ENCODE measurements around the gene DOCK4. TPM values are rescaled to one million over a fixed set of nuclear protein-coding genes. Genes with fewer than 3 reads are reported as not detected.

DOCK4 gene
- total and polyA plus RNA-seq, 3 donors from 2014 or later = 5.4 to 17.1 (median 12.4) TPM

DNA sequence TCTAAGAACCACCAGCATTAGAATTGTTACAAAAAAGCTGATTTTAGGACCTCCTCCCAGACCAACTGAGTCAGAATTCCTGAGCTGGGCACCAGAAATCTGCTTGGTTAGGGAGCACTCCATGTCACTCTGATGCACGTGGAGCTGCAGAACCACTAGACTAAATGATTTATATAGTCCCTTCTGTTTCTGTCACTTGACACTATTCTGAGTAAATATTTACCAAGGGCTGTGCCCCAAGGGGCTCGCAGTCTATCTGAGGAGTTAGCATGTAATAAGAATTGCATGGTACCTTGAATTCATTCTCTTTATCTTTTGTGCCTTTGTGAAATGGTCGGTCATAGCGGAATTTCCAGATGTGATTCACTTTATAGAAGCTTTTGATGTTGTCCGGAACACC is 447.9 kb downstream of the DOCK4 start:
- WGBS, 2 donors = 88 to 96% methylated on average over 5 of the region's 5 CpGs
- intact Hi-C loops (cut with DNase I; ENCODE audit: low total_unique reads) = no loop called here
- no peak overlapping the region for H3K4me3 ChIP-seq

DNA sequence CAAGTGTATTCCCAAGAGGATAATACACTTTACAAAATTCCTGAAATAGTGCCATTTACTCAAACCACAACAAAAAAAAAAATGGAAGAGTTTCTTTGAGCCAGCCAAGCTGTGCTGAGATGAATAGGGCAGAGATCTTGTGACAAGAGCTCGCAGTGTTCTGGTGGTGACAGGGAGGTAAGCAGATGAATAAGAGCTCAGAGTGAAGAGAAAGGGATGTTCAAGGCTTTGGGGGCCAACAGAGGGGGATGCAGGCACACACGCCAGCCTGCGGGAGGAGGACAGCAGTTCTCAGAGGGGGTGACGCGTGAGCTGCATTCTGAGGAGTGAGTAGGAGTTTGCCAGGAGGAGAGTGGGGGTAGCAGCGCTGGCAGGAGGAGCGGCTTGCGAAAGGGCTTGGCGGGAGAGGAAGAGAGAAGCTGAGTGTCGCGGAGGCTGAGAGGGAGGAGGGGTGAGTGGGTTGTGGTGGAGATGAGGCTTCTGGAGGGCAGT is 449.5 kb downstream of the DOCK4 start:
- Histone ChIP-seq H3K27ac (peak overlapping the region in 1 of 2 donors; percentile 1), H3K36me3 (ENCODE audit: low read depth, missing control alignments) (no peaks in the 10 kb centered on the region), H3K4me3 (no peak overlapping the region), H3K9me3 (no peaks in the 10 kb centered on the region), H3K27me3 (no peaks in the 10 kb centered on the region), H3K4me1 (no peaks in the 10 kb centered on the region)
- DNase-seq = peak; percentile 60
- WGBS, 2 donors = 57 to 63% methylated on average over 11 of the region's 11 CpGs
- TF ChIP-seq, protein P1, sequence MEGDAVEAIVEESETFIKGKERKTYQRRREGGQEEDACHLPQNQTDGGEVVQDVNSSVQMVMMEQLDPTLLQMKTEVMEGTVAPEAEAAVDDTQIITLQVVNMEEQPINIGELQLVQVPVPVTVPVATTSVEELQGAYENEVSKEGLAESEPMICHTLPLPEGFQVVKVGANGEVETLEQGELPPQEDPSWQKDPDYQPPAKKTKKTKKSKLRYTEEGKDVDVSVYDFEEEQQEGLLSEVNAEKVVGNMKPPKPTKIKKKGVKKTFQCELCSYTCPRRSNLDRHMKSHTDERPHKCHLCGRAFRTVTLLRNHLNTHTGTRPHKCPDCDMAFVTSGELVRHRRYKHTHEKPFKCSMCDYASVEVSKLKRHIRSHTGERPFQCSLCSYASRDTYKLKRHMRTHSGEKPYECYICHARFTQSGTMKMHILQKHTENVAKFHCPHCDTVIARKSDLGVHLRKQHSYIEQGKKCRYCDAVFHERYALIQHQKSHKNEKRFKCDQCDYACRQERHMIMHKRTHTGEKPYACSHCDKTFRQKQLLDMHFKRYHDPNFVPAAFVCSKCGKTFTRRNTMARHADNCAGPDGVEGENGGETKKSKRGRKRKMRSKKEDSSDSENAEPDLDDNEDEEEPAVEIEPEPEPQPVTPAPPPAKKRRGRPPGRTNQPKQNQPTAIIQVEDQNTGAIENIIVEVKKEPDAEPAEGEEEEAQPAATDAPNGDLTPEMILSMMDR (IDR thresholded peaks at IDR 0.05) = no peak
- TF ChIP-seq POLR2A (IDR thresholded peaks at IDR 0.05) = no peak
- intact Hi-C loops (cut with DNase I; ENCODE audit: low total_unique reads) = no loop called here

More for the DNA sequence above, 447.9 kb downstream of the DOCK4 start:
- TF ChIP-seq, protein P1 (IDR thresholded peaks at IDR 0.05) = no peak
- no peak for TF ChIP-seq POLR2A (IDR thresholded peaks at IDR 0.05)
- Histone ChIP-seq H3K27ac (no peak overlapping the region), H3K9me3 (no peaks in the 10 kb centered on the region), H3K4me1 (peaks cover under 1% of the 10 kb centered on the region), H3K27me3 (no peaks in the 10 kb centered on the region), H3K36me3 (ENCODE audit: low read depth, missing control alignments) (no peaks in the 10 kb centered on the region)
- no peak for DNase-seq

DNA sequence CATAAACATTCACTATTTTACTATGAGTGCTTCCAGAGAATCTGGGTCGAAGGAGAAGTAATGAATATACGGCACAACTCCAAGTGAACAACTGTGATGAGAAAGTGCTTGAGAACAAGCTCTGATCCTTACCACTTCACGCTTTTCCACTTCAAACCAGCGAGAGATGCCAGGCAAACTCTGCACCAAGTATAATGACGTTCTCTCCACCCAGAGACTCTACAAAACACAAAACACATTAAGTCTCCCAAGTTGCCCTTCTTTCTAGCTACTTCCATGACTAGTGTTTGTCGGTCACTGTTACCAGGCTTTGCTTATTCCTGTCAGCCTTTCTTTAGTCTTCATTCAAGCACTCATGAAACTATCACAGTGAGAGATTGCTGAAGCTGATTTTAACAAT is 450.8 kb downstream of the DOCK4 start:
- 92 to 94% methylated on average over 6 of the region's 6 CpGs for WGBS, 2 donors
- DNase-seq = no peak
- TF ChIP-seq POLR2A (IDR thresholded peaks at IDR 0.05) = no peak
- TF ChIP-seq, protein P1 (IDR thresholded peaks at IDR 0.05) = no peak
- Histone ChIP-seq H3K36me3 (ENCODE audit: low read depth, missing control alignments) (no peaks in the 10 kb centered on the region), H3K27me3 (no peaks in the 10 kb centered on the region), H3K4me1 (no peaks in the 10 kb centered on the region), H3K4me3 (no peak overlapping the region), H3K27ac (no peak overlapping the region), H3K9me3 (no peaks in the 10 kb centered on the region)
- intact Hi-C loops (cut with DNase I; ENCODE audit: low total_unique reads) = no loop called here

DNA sequence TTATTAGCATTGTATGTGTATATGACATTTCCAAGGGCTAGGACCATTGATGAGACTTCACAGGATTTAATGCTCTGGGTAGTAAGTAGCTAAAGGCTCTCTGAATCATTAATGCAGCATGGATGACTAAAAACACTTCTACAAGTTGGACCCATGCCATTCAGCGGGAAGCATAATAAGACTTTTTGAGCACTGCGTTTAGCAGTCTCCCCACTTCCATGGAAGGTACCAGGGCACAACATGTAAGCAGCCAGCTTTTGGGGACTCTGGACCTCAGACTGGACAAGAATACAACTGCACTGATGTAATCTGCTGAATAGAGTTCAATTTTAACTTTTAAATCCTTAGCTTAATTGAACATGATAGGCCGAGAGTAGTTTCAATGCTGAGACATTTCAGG is 452.2 kb downstream of the DOCK4 start:
- TF ChIP-seq, protein P1 (IDR thresholded peaks at IDR 0.05) = no peak
- no peak for TF ChIP-seq POLR2A (IDR thresholded peaks at IDR 0.05)
- H3K27ac ChIP-seq = no peak overlapping the region
- H3K36me3 ChIP-seq (ENCODE audit: low read depth, missing control alignments) = no peaks in the 10 kb centered on the region
- H3K4me1 ChIP-seq = no peaks in the 10 kb centered on the region
- H3K4me3 ChIP-seq = no peak overlapping the region
- intact Hi-C loops (cut with DNase I; ENCODE audit: low total_unique reads) = no loop called here
- DNase-seq = no peak
- no peaks in the 10 kb centered on the region for H3K27me3 ChIP-seq
- 85 to 86% methylated on average over 3 of the region's 3 CpGs for WGBS, 2 donors
- no peaks in the 10 kb centered on the region for H3K9me3 ChIP-seq

DNA sequence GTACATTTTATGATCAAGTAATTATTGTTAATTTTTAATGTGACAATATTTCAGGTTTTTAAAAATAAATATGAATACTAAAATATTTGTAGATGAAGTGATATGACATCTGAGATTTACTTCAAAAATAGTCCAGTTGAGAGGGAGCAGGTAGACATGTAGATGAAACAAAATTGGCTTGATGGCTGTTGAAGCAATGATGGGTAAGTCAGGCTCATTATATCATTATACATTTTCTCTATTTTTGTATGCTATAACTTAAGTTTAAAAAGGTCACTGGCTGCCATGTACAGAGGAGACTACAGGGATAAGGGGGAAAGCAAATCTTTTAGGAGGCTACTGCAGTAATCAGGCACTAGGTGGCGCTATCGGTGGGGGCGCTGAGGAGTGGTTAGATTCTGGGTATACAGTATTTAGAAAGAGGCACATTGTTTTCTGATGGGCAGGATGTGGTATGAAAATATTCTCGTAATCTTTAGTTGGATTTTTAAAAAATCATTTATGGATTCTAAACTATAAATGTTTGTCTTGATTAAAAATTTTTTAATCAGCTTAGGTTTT is 454.1 kb downstream of the DOCK4 start:
- H3K4me1 ChIP-seq = no peaks in the 10 kb centered on the region
- no peak overlapping the region for H3K27ac ChIP-seq
- intact Hi-C loops (cut with DNase I; ENCODE audit: low total_unique reads) = no loop called here
- H3K36me3 ChIP-seq (ENCODE audit: low read depth, missing control alignments) = no peaks in the 10 kb centered on the region
- no peaks in the 10 kb centered on the region for H3K27me3 ChIP-seq
- no peak overlapping the region for H3K4me3 ChIP-seq
- no peak for TF ChIP-seq POLR2A (IDR thresholded peaks at IDR 0.05)
- TF ChIP-seq, protein P1 (IDR thresholded peaks at IDR 0.05) = peak; percentile 46 to 84 (median 55)
- peak; percentile 70 for DNase-seq
- 36 to 46% methylated on average over 4 of the region's 4 CpGs for WGBS, 2 donors
- H3K9me3 ChIP-seq = no peaks in the 10 kb centered on the region

Measured in testis (tissue), 3 donors.